GM18526 (cell line): ENCODE results near the gene EPB41.

Experiments
- POLR2A ChIP-seq: IDR thresholded peaks from 3 replicates; pipeline ENCODE4 v1.6.1; 2011; ENCODE audit not compliant: insufficient read length; ENCODE audit errors: extremely low read depth

Gene EPB41

GRCh38 chr1:29094433-29094832, 180.1 kb downstream of the EPB41 start:
- no peak for TF ChIP-seq POLR2A

- no peak for TF ChIP-seq POLR2A
Measured at GRCh38 chr1:29094954-29095353, 180.6 kb downstream of the EPB41 start.

DNA sequence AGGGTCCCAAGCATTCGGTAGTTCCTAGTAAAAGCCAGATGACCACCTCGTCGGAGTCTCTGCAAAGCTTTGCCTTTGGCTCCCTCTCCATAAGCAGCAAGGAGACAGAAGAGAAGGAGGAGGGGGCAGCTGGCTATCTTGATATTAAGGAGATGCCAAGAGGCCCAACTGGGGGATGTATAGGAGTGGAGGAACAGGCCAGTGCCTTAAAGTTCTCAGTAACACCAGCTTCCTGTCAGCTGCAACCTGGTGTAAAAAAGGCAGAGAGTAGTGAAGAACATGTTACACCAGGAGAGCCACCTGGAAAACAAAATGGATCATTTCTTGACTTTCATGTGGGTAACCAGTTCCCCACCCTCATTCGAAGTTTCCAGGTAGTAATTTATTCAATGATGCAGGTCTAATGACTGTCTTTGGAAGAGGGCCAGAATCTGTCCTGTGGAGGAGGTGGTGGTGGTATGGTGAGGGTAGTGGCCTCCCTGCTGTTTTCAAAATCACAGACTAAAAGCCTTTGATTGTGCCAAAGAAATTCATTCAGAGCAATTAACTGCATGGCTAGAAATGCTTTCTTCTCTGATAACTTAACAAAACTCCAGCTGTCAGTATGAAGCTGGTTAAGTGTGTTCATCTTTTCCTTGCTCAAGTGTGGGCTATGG, 182.0 kb downstream of the EPB41 start:
- no peak for TF ChIP-seq POLR2A

GRCh38 chr1:29099286-29099685, 184.9 kb downstream of the EPB41 start:
- no peak for TF ChIP-seq POLR2A

GRCh38 chr1:29100487-29100886, 186.1 kb downstream of the EPB41 start:
- TF ChIP-seq POLR2A: no peak

DNA sequence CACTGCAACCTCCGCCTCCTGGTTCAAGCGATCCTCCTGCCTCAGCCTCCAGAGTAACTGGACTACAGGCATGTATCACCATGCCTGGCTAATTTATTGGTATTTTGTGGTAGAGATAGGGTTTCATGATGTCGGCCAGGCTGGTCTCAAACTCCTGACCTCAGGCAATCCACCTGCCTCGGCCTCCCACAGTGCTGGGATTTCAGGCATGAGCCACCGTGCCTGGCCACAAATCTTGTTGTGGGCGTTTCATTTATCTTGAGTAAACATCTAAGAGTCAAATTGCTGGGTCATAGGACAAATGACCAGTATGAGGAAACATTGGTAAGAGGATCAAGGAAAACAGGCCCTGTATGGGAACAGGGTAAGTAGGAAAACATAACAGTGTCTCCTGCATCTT, 191.5 kb downstream of the EPB41 start:
- TF ChIP-seq POLR2A: no peak

DNA sequence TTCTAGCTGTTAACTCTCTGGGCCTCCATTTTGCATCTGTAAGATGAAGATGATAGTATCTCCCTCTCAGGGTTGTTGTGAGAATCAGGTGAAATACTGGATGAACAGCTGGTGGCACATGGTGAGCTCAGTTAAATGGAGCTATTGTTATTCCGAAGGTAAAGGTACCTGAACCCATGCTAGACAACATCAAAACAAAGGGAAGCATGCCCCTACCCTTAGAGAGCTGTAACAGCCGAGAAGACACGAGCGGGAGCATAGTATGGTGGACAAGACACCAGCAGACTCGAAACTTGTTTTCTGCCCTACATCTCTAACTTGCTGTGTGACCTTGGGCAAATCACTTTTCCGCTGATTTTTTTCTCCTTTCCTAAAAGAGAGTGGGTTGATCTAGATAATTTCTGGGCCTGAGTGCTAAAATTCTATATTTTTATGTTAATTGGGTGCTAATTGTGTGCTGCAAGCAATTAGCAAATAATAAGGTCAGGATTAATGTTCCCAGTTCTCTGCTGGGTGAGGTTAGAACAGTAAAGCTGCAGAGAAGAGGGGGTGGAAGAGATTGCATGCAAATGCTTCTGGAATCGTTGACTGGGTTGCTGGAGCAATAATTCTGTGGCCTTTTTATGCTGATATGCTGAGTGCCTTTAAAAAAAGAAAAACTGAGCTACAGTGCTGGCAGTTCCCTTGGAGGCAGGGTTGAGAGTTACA, 198.5 kb downstream of the EPB41 start:
- no peak for TF ChIP-seq POLR2A

DNA sequence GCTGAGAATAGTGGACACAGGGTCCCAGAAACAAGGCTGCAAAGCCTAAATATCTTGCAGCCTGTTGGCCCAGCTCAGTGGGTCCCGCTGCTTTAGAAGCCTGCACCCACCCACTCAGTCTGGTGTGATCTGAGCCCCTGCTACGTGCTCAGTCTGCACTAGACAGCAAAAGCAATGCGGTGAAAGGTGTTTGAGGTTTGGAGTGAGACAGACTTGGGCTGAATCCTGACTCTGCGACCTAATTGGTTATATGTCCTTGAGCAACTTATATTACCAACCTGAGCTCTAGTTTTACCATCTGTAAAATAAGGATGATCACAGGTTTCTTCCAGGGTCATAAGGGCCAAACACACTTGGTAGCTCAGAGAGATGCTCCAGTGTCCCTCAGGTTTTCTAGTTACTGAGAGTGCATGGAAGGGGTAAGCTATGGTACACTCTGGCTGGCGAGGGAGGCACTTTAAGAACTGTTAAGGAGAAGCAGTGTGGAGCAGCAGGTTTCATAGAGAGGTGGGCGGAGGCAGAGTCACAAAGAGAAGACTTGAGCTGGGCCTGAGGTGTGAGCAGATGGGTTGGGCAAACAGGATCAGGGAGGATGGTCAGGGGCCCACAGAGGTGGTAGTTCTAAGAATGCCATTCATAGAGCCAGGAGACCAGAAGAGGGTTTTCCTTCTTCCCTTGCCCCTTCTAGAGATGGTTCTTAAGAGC, 199.2 kb downstream of the EPB41 start:
- TF ChIP-seq POLR2A: no peak

DNA sequence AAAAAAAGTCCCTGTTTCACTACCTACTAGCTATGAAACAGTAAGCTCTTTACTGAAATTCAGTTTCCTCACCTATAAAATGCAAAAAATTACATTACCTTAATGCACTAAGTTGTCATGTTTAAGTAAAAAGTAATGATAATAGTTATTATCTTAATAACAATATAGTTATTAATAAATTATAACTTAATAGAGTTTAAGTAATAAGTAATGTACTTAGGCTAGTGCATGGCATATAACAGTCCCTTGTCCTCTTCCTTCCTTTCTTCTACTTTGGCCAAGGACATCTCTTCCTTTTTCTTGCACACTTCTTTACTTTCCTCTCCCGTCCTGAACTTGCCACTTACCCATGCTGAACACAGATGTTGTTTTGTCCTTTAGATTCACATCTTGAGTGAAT, 200.3 kb downstream of the EPB41 start:
- TF ChIP-seq POLR2A: no peak

DNA sequence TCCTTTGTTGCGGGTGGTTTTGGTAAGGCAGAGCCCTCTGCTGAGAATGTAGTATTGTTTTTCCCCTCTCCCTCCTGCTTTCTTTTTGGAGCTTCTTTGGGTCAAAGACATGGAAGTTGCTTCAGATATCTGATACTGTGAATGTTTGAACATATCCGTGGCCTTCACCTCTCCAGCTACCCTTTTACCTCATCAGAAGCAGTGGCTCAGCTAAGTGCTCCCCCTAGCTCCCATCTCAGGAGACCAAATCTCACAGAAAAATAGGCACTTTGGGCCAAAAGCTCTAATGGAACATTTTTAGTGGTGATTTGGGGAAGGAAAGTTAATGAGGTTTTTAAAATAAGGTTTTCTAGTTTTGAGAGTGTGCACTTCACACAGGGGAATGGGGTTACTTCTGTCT, 203.0 kb downstream of the EPB41 start:
- TF ChIP-seq POLR2A: no peak

- TF ChIP-seq POLR2A: no peak
Measured at GRCh38 chr1:29119121-29119929, 205.0 kb downstream of the EPB41 start.

GRCh38 chr1:29120367-29120766, 206.0 kb downstream of the EPB41 start:
- TF ChIP-seq POLR2A: no peak

- TF ChIP-seq POLR2A: no peak
Measured at GRCh38 chr1:29120947-29121485, 206.6 kb downstream of the EPB41 start.

DNA sequence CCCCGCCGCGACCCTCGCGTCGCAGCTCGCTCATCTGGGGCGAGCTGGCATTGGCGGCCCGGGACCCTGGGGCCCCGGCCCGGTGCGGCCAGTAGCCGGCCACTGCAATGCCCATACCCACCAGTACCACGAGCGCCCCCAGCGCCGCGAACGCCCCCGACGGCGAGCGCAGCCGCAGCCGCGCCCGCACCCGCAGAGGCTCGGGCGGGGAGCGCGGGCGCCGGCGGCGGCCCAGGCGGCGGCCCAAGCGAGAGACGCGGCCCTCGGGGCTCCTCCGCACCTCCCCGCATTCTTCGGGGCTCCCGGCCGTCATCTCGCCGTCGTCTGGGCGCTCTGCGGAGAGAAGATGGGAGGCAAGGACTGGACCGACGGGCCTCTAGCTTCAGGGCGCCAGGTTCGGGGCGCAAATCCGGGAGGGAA, 207.2 kb downstream of the EPB41 start:
- no peak for TF ChIP-seq POLR2A

DNA sequence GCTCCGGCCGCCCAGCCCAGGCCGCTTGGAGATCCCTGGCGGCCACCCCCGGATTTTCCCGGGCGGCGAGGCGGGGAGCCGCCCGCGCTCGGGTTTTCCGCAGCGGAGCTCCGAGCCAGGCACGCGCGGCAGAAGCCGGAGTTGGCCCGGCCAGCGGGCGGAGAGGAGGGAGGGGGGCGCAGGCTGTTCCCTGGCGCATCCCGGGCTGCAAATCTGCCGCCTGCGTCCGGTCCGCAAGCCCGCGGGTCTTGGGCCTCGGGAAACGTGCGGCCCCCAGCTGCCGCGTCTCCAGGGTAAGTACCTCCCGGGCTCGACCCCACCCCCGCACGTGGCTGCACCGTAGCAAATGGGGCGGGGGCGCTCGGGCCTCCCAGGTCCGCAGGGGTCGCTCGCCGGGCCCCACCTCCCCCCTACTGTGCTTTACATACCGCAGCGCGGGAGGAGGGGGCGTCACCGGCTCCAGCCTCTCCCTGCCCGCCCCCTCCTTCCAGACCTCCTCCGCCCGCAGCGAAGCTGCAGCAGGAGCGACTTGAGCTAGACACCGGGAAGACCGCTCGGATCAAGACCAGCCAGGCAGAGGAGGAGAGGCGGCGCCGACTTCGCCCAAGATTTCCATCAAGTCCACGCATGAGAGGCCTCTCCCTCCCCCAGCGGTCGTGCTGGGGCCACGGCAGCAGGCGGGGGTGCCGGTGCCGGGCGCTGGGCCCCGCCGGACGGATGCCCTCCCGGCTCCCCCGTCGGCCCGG, 207.7 kb downstream of the EPB41 start:
- TF ChIP-seq POLR2A: no peak

GRCh38 chr1:29122682-29123052, 208.3 kb downstream of the EPB41 start:
- TF ChIP-seq POLR2A: no peak
